K562 (cell line): ENCODE measurements around the gene BRME1. TPM values are rescaled to one million over a fixed set of nuclear protein-coding genes. Genes with fewer than 3 reads are reported as not detected.

ENCODE experiments used
- ETV6 ChIP-seq, 3 experiments: fragments of 150-350 bp in 1 of 3; sonication (generic) in 1 of 3; formaldehyde crosslinking in 1 of 3; IDR thresholded peaks; 2 replicates each; pipeline versions ENCODE4 v1.6.1 to v1.8.0; 2014 to 2022; ENCODE audit warnings: borderline replicate concordance in 2 of 3, low read depth in 2 of 3, antibody characterized with exemption in 1 of 3, low read length in 1 of 3, mild to moderate bottlenecking in 1 of 3, missing genetic modification reagents in 1 of 3
- HDGF ChIP-seq: fragments of 450-650 bp; IDR thresholded peaks from 2 replicates; pipeline ENCODE4 v1.6.1; 2016
- NEUROD1 ChIP-seq: fragments of 150-350 bp; IDR thresholded peaks from 2 replicates; pipeline ENCODE4 v1.6.1; 2014; ENCODE audit warnings: borderline replicate concordance, low read length, low read depth; ENCODE audit not compliant: partially characterized antibody
- SMAD4 ChIP-seq: fragments of 250-450 bp; sonication (Bioruptor Pico); conservative IDR thresholded peaks from 2 replicates; pipeline ENCODE4 v1.8.0; 2021; ENCODE audit warnings: inconsistent platforms, mild to moderate bottlenecking, moderate library complexity
- YY1 ChIP-seq, 3 experiments: IDR thresholded peaks; 2 replicates each; pipeline ENCODE4 v1.6.1; 2011; ENCODE audit warnings: low read length in 2 of 3, mild to moderate bottlenecking in 2 of 3, moderate library complexity in 2 of 3, borderline replicate concordance in 1 of 3, control low read depth in 1 of 3, low read depth in 1 of 3; ENCODE audit not compliant: insufficient read depth in 3 of 3, insufficient replicate concordance in 2 of 3, control insufficient read depth in 1 of 3, insufficient read length in 1 of 3; ENCODE audit errors: extremely low read depth in 1 of 3
- ZNF121 ChIP-seq: sonication (generic); formaldehyde crosslinking; conservative IDR thresholded peaks from 2 replicates; pipeline ENCODE4 v1.8.0; 2022; ENCODE audit warnings: missing genetic modification reagents
- ZNF184 ChIP-seq: sonication (generic); formaldehyde crosslinking; IDR thresholded peaks from 2 replicates; pipeline ENCODE4 v1.5.0; 2020; ENCODE audit warnings: missing genetic modification reagents
- ZNF318 ChIP-seq, 2 experiments: fragments of 450-650 bp; IDR thresholded peaks; 2 replicates each; pipeline ENCODE4 v1.6.1; 2016; ENCODE audit warnings: mild to moderate bottlenecking in 2 of 2, borderline replicate concordance in 1 of 2, low read depth in 1 of 2, moderate library complexity in 1 of 2
- ZNF444 ChIP-seq: fragments of 250-450 bp; sonication (Bioruptor Pico); IDR thresholded peaks from 2 replicates; pipeline ENCODE4 v1.4.0; 2020; ENCODE audit warnings: mild to moderate bottlenecking, moderate library complexity
- ZNF512 ChIP-seq: IDR thresholded peaks from 2 replicates; pipeline ENCODE4 v1.6.1; 2016; ENCODE audit warnings: missing genetic modification characterization, missing compliant biosample characterization
- polyA plus RNA-seq, 8 experiments: library from polyadenylated mRNA; depleted of rRNA in 4 of 8; stranded (reverse) in 5 of 8; unstranded in 3 of 8; fragments of >200 nt; fragmentation: Nextera tagmentation in 2 of 8; fragmentation: Illumina TruSeq in 1 of 8; extraction: Ambion mirVana in 2 of 8; extraction: Trizol in 1 of 8; gene quantifications; 2 replicates each; pipeline versions ENCODE4 v1.2.1 to v1.2.3, GENCODE V29; 2011 to 2014; ENCODE audit warnings: inconsistent platforms in 1 of 8, missing spikeins in 1 of 8
- total RNA-seq, 7 experiments: library from RNA; depleted of rRNA in 6 of 7; stranded (reverse); fragments of >200 nt in 6 of 7; fragmentation: Illumina TruSeq in 2 of 7; extraction: Trizol in 2 of 7; gene quantifications; 2 replicates each; pipeline versions ENCODE4 v1.2.1 to v1.2.3, GENCODE V29; 2011 to 2021; ENCODE audit warnings: low replicate concordance in 1 of 7
- TF ChIP-seq, protein P1 (sequence below), 2 experiments: fragments of 450-650 bp in 1 of 2; IDR thresholded peaks; 2 replicates each; pipeline ENCODE4 v1.6.1; 2011 to 2017; ENCODE audit warnings: low read depth in 2 of 2, antibody characterized with exemption in 1 of 2, borderline replicate concordance in 1 of 2, low read length in 1 of 2, mild to moderate bottlenecking in 1 of 2, mixed read lengths in 1 of 2; ENCODE audit not compliant: control insufficient read depth in 1 of 2

The BRME1 gene
- total and polyA plus RNA-seq, 9 of the 15 experiments (the other 6 are each of a cell fraction or from before 2014, with no cell fraction given): 0.75 to 6.1 (median 3.6) TPM

GRCh38 chr19:13850910-13851733 is 54.8 kb downstream of the BRME1 start (continued):
- TF ChIP-seq ZNF318 (IDR thresholded peaks at IDR 0.05; ENCODE audit: borderline replicate concordance in 1 of 2, low read depth in 1 of 2) (peak in 1 of 2 experiments; percentile 49; a peak in 1 of 4 replicates), YY1 (IDR thresholded peaks at IDR 0.05; ENCODE audit: borderline replicate concordance in 1 of 3, control insufficient read depth in 1 of 3, extremely low read depth in 1 of 3, insufficient read depth in 3 of 3, insufficient read length in 1 of 3, insufficient replicate concordance in 2 of 3, low read depth in 1 of 3, low read length in 2 of 3) (peak in 1 of 3 experiments; percentile 19), NEUROD1 (peak; percentile 60), ZNF444 (CRISPR knock-in tag) (no peak), ZNF512 (tag) (no peak), ZNF121 (no peak), ZNF184 (CRISPR knock-in tag) (no peak), ETV6 (IDR thresholded peaks at IDR 0.05; ENCODE audit: borderline replicate concordance in 1 of 2, low read depth in 2 of 2, low read length in 1 of 2) (no peak), ETV6 (CRISPR knock-in tag; IDR thresholded peaks at IDR 0.05; ENCODE audit: borderline replicate concordance) (no peak), SMAD4 (CRISPR knock-in tag) (no peak), HDGF (no peak)
- TF ChIP-seq, protein P1, sequence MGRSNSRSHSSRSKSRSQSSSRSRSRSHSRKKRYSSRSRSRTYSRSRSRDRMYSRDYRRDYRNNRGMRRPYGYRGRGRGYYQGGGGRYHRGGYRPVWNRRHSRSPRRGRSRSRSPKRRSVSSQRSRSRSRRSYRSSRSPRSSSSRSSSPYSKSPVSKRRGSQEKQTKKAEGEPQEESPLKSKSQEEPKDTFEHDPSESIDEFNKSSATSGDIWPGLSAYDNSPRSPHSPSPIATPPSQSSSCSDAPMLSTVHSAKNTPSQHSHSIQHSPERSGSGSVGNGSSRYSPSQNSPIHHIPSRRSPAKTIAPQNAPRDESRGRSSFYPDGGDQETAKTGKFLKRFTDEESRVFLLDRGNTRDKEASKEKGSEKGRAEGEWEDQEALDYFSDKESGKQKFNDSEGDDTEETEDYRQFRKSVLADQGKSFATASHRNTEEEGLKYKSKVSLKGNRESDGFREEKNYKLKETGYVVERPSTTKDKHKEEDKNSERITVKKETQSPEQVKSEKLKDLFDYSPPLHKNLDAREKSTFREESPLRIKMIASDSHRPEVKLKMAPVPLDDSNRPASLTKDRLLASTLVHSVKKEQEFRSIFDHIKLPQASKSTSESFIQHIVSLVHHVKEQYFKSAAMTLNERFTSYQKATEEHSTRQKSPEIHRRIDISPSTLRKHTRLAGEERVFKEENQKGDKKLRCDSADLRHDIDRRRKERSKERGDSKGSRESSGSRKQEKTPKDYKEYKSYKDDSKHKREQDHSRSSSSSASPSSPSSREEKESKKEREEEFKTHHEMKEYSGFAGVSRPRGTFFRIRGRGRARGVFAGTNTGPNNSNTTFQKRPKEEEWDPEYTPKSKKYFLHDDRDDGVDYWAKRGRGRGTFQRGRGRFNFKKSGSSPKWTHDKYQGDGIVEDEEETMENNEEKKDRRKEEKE (IDR thresholded peaks at IDR 0.05; ENCODE audit: borderline replicate concordance in 1 of 2, control insufficient read depth in 1 of 2, low read depth in 2 of 2, low read length in 1 of 2): no peak
